ENCODE data around the gene MRPL39.
"Not testable (repeated sequence)": the region's sequence is repeated elsewhere in the genome, so short reads cannot be mapped to it uniquely, and the experiment has no call there.

The MRPL39 gene

GRCh38 chr21:25635310-25635709 lies 28.0 kb upstream of the MRPL39 start:
- H3K27ac Mint-ChIP-seq, result no peak overlapping the region
- CTCF ChIA-PET, result interaction anchor here (0.8 kb wide), 1 partner anchor 13 kb away, joined by 3 read pairs; no protein-coding TSS in a partner anchor

GRCh38 chr21:25632296-25632695 lies 25.0 kb upstream of the MRPL39 start:
- DNase-seq, result no peak
- Mint-ChIP-seq H3K27ac (no peak overlapping the region), H3K4me3 (no peak overlapping the region), H3K9me3 (no peaks in the 10 kb centered on the region), H3K36me3 (no peaks in the 10 kb centered on the region), H3K27me3 (no peaks in the 10 kb centered on the region), H3K4me1 (peaks cover 2% of the 10 kb centered on the region)
- CTCF ChIA-PET, result no interaction called here

More at GRCh38 chr21:25635310-25635709, 28.0 kb upstream of the MRPL39 start:
- Mint-ChIP-seq H3K36me3 (no peaks in the 10 kb centered on the region), H3K27me3 (peaks cover 27% of the 10 kb centered on the region), H3K4me3 (no peak overlapping the region), H3K4me1 (peaks cover 15% of the 10 kb centered on the region), H3K9me3 (no peaks in the 10 kb centered on the region)
- no peak for DNase-seq

GRCh38 chr21:25626757-25627156 lies 19.5 kb upstream of the MRPL39 start:
- no peak overlapping the region for H3K4me3 Mint-ChIP-seq
- H3K36me3 Mint-ChIP-seq, result no peaks in the 10 kb centered on the region
- H3K4me1 Mint-ChIP-seq, result no peaks in the 10 kb centered on the region
- DNase-seq, result no peak
- CTCF ChIA-PET, result interaction anchor here (1.4 kb wide), 1 partner anchor 19 kb away, joined by 5 read pairs; no protein-coding TSS in a partner anchor
- H3K27me3 Mint-ChIP-seq, result peaks cover 7% of the 10 kb centered on the region
- no peak overlapping the region for H3K27ac Mint-ChIP-seq
- H3K9me3 Mint-ChIP-seq, result no peaks in the 10 kb centered on the region

- H3K4me1 Mint-ChIP-seq, H3K4me3 Mint-ChIP-seq, H3K27me3 Mint-ChIP-seq, DNase-seq, H3K27ac Mint-ChIP-seq, H3K36me3 Mint-ChIP-seq, H3K9me3 Mint-ChIP-seq: not testable (repeated sequence)
- CTCF ChIA-PET, result interaction anchor here (0.8 to 1.4 kb wide), 2 partner anchors 18 to 21 kb away, joined by 3 to 5 read pairs; no protein-coding TSS in a partner anchor
Observed at GRCh38 chr21:25625776-25626555, 18.7 kb upstream of the MRPL39 start.

- Mint-ChIP-seq H3K4me1 (no peaks in the 10 kb centered on the region), H3K36me3 (no peaks in the 10 kb centered on the region), H3K27ac (no peak overlapping the region), H3K9me3 (no peaks in the 10 kb centered on the region), H3K27me3 (peaks cover 7% of the 10 kb centered on the region), H3K4me3 (no peak overlapping the region)
- no peak for DNase-seq
- CTCF ChIA-PET, result no interaction called here
Observed at GRCh38 chr21:25625036-25625435, 17.8 kb upstream of the MRPL39 start.

GRCh38 chr21:25624511-25624910 lies 17.2 kb upstream of the MRPL39 start:
- CTCF ChIA-PET, result no interaction called here
- no peak for DNase-seq
- Mint-ChIP-seq H3K4me3 (no peak overlapping the region), H3K27me3 (peaks cover 7% of the 10 kb centered on the region), H3K36me3 (no peaks in the 10 kb centered on the region), H3K4me1 (no peaks in the 10 kb centered on the region), H3K27ac (no peak overlapping the region), H3K9me3 (no peaks in the 10 kb centered on the region)

- no peaks in the 10 kb centered on the region for H3K4me1 Mint-ChIP-seq
- no peaks in the 10 kb centered on the region for H3K9me3 Mint-ChIP-seq
- CTCF ChIA-PET, result no interaction called here
- peaks cover 3% of the 10 kb centered on the region for H3K27me3 Mint-ChIP-seq
- no peaks in the 10 kb centered on the region for H3K36me3 Mint-ChIP-seq
- H3K27ac Mint-ChIP-seq, result no peak overlapping the region
- no peak overlapping the region for H3K4me3 Mint-ChIP-seq
- no peak for DNase-seq
Observed at GRCh38 chr21:25619198-25619597, 11.9 kb upstream of the MRPL39 start.

- Mint-ChIP-seq H3K4me1 (no peaks in the 10 kb centered on the region), H3K4me3 (no peak overlapping the region), H3K27me3 (peaks cover 3% of the 10 kb centered on the region), H3K27ac (no peak overlapping the region), H3K9me3 (no peaks in the 10 kb centered on the region), H3K36me3 (no peaks in the 10 kb centered on the region)
- no peak for DNase-seq
- CTCF ChIA-PET, result no interaction called here
Observed at GRCh38 chr21:25615880-25616279, 8.6 kb upstream of the MRPL39 start.

GRCh38 chr21:25614441-25614840 lies 7.2 kb upstream of the MRPL39 start:
- CTCF ChIA-PET, result no interaction called here
- no peak for DNase-seq
- H3K36me3 Mint-ChIP-seq, result no peaks in the 10 kb centered on the region
- peaks cover 3% of the 10 kb centered on the region for H3K27me3 Mint-ChIP-seq
- no peak overlapping the region for H3K4me3 Mint-ChIP-seq
- H3K27ac Mint-ChIP-seq, result no peak overlapping the region
- H3K9me3 Mint-ChIP-seq, result no peaks in the 10 kb centered on the region
- no peaks in the 10 kb centered on the region for H3K4me1 Mint-ChIP-seq

GRCh38 chr21:25608044-25608737 lies 910 bp upstream of the MRPL39 start:
- Mint-ChIP-seq H3K4me1 (peaks cover 30% of the 10 kb centered on the region), H3K27ac (peak overlapping the region; percentile 73), H3K36me3 (peaks cover 16% of the 10 kb centered on the region), H3K4me3 (peak overlapping the region; percentile 99), H3K9me3 (no peaks in the 10 kb centered on the region), H3K27me3 (no peaks in the 10 kb centered on the region)
- peak; percentile 85 for DNase-seq
- CTCF ChIA-PET, result interaction anchor here (0.6 to 2.8 kb wide), 32 partner anchors 9 to 563 kb away, joined by 3 to 28 read pairs (median 4); partner anchors contain the start of genes ATP5PF and GABPA

GRCh38 chr21:25589887-25590286 lies 17.4 kb downstream of the MRPL39 start:
- H3K27me3 Mint-ChIP-seq, result no peaks in the 10 kb centered on the region
- no peak overlapping the region for H3K4me3 Mint-ChIP-seq
- peaks cover 70% of the 10 kb centered on the region for H3K36me3 Mint-ChIP-seq
- peaks cover 2% of the 10 kb centered on the region for H3K4me1 Mint-ChIP-seq
- DNase-seq, result no peak
- H3K27ac Mint-ChIP-seq, result no peak overlapping the region
- CTCF ChIA-PET, result no interaction called here
- H3K9me3 Mint-ChIP-seq, result no peaks in the 10 kb centered on the region

GRCh38 chr21:25586791-25587190 lies 20.5 kb downstream of the MRPL39 start:
- no peak overlapping the region for H3K4me3 Mint-ChIP-seq
- CTCF ChIA-PET, result no interaction called here
- H3K27me3 Mint-ChIP-seq, result no peaks in the 10 kb centered on the region
- no peak for DNase-seq
- H3K27ac Mint-ChIP-seq, result no peak overlapping the region
- H3K4me1 Mint-ChIP-seq, result peaks cover 17% of the 10 kb centered on the region
- peaks cover 60% of the 10 kb centered on the region for H3K36me3 Mint-ChIP-seq
- H3K9me3 Mint-ChIP-seq, result no peaks in the 10 kb centered on the region

- no peak overlapping the region for H3K4me3 Mint-ChIP-seq
- H3K27me3 Mint-ChIP-seq, result no peaks in the 10 kb centered on the region
- no peak for DNase-seq
- H3K9me3 Mint-ChIP-seq, result no peaks in the 10 kb centered on the region
- H3K4me1 Mint-ChIP-seq, result peaks cover 17% of the 10 kb centered on the region
- H3K36me3 Mint-ChIP-seq, result peaks cover 55% of the 10 kb centered on the region
- CTCF ChIA-PET, result no interaction called here
- H3K27ac Mint-ChIP-seq, result no peak overlapping the region
Observed at GRCh38 chr21:25586326-25586725, 21.0 kb downstream of the MRPL39 start.

GRCh38 chr21:25584833-25585676 lies 22.2 kb downstream of the MRPL39 start:
- H3K4me3 Mint-ChIP-seq, result no peak overlapping the region
- no peak overlapping the region for H3K27ac Mint-ChIP-seq
- H3K36me3 Mint-ChIP-seq, result peaks cover 47% of the 10 kb centered on the region
- H3K27me3 Mint-ChIP-seq, result no peaks in the 10 kb centered on the region
- CTCF ChIA-PET, result interaction anchor here (0.7 to 1.3 kb wide), 2 partner anchors 9 to 148 kb away, joined by 3 to 4 read pairs; no protein-coding TSS in a partner anchor
- H3K9me3 Mint-ChIP-seq, result no peaks in the 10 kb centered on the region
- peaks cover 17% of the 10 kb centered on the region for H3K4me1 Mint-ChIP-seq
- DNase-seq, result no peak
